ENCODE data around the gene HTR7.

HTR7 gene

DNA sequence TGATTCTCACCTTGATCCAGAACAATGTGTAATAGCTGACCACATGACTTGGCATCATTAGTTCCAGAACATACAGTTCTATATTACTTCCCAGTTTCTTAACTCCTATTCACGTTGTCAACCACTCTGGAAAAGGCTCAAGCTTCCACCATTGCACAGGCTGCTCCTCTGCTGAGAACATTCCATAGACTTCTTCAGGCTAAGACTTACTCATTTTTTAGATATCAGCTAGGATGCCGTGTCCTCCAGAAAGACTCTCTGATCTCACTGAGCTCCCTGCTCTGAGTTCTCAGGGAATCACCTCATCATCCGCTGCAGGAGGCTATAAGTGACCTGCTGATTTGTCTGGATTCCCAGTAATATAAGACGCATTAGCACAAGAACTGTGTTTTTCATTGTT lies 73.1 kb downstream of the HTR7 start:
- 83 to 92% methylated on average over 4 of the region's 4 CpGs for WGBS, 2 experiments (ENCODE audit: insufficient coverage in 2 of 2)
- no peaks in the 10 kb centered on the region for H3K36me3 ChIP-seq (ENCODE audit: control insufficient read depth, insufficient read depth, low read length)
- no peak overlapping the region for H3K4me3 ChIP-seq (ENCODE audit: extremely low read depth, insufficient read depth, low read length, poor library complexity, severe bottlenecking)
- H3K9me3 ChIP-seq (ENCODE audit: control insufficient read depth, low read length), result no peaks in the 10 kb centered on the region
- H3K27ac ChIP-seq (ENCODE audit: low read depth, low read length, severe bottlenecking), result no peak overlapping the region
- H3K4me1 ChIP-seq (ENCODE audit: control insufficient read depth, insufficient read depth, low read length, poor library complexity, severe bottlenecking), result no peaks in the 10 kb centered on the region

DNA sequence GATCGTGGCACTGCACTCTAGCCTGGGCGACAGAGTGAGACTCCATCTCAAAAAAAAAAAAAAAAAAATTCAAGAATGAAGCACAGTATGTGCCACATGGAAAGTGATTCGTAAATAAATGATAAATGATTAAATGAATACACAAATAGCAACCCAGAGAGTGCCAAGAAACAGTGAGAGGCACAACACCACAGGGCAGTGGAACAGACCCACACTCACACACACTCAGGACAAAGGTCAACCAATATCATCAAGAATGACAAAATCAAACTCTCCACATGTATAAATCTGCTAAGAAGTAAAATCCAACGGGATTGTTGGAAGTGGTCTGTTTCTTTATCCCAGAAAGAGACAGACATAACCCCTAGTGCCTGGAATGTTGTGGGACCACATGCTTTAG lies 77.4 kb downstream of the HTR7 start:
- Histone ChIP-seq H3K27ac (ENCODE audit: low read depth, low read length, severe bottlenecking) (no peak overlapping the region), H3K9me3 (ENCODE audit: control insufficient read depth, low read length) (no peaks in the 10 kb centered on the region), H3K4me1 (ENCODE audit: control insufficient read depth, insufficient read depth, low read length, poor library complexity, severe bottlenecking) (peaks cover 2% of the 10 kb centered on the region), H3K36me3 (ENCODE audit: control insufficient read depth, insufficient read depth, low read length) (no peaks in the 10 kb centered on the region), H3K4me3 (ENCODE audit: extremely low read depth, insufficient read depth, low read length, poor library complexity, severe bottlenecking) (no peak overlapping the region)
- WGBS, 2 experiments (ENCODE audit: insufficient coverage in 2 of 2), result 80 to 83% methylated on average over 1 of the region's 4 CpGs

DNA sequence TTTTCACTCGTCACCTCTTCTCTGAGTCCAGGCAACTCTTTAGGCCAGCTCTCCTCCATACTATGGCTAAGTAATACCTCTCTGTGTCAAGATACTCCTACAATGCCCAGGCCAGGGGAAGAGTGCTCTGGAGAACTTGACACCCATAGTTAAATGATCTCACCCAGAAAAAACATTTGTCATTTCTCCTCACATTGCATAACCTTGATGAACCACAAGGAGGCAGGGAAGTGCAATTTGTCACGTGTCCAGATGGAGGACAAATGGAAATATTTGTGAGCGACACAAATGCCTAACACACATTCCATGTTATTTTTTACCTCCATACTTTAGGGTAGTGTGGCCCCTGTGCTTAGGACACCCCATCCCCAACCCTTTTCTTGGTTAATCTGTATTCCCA lies 78.3 kb downstream of the HTR7 start:
- peaks cover 3% of the 10 kb centered on the region for H3K4me1 ChIP-seq (ENCODE audit: control insufficient read depth, insufficient read depth, low read length, poor library complexity, severe bottlenecking)
- no peaks in the 10 kb centered on the region for H3K9me3 ChIP-seq (ENCODE audit: control insufficient read depth, low read length)
- no peak overlapping the region for H3K4me3 ChIP-seq (ENCODE audit: extremely low read depth, insufficient read depth, low read length, poor library complexity, severe bottlenecking)
- H3K36me3 ChIP-seq (ENCODE audit: control insufficient read depth, insufficient read depth, low read length), result no peaks in the 10 kb centered on the region
- 93% methylated on average over 2 to 3 of the region's 3 CpGs for WGBS, 2 experiments (ENCODE audit: insufficient coverage in 2 of 2)
- H3K27ac ChIP-seq (ENCODE audit: low read depth, low read length, severe bottlenecking), result no peak overlapping the region

DNA sequence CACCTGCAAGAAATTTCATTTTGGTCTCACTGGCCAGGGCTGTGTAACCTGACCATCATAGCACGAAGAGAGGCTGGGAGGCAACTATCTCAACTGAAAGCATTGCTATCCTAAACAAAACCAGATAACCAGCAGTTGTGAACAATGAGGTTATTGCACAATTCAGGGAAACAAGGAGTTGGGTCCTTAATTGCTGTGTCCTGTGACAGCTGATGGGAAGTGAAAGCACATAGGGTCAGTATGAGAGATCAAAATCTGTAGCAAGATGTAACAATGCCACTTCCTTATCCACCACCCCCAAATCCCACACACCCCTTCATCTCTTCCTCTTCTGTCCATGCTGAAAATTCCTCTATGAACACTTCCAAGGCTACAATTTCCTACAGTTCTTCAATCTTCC lies 80.2 kb downstream of the HTR7 start:
- 63% methylated on average over 1 of the region's 1 CpG; no CpG with 5 or more reads in 1 of the 2 experiments for WGBS, 2 experiments (ENCODE audit: insufficient coverage in 2 of 2)

DNA sequence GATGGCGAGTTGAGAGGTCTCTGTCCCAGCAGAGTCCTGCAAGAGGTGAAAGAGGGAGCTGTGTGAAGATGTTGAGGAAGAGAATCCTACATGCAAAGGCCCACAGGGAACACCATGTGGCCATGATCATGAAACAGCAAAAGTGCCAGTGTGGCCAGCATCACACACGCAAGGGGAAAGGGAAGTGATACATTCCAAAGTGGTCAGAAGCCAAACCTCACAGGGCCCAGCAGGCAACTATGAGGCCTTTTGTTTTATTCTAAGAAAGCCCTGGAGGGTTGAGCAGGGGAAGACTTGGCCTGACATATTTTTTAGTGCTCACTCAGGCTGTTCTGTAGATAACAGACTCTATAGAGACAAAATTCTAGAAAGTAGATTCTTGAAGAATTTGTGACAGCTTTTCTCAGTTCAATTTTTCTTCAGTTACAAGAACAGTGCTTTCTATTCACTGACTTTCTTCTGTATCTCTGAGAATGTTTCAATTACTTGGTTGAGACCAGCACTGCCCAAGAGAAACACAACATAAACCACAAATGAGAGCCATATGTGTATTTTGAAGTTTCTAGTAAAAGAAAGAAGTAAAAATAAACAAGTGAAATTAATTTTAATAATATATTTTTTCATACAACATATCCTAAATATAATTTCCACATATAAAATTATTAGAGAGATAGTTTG lies 82.3 kb downstream of the HTR7 start:
- 55 to 59% methylated on average over 2 of the region's 2 CpGs for WGBS, 2 experiments (ENCODE audit: insufficient coverage in 2 of 2)
- H3K36me3 ChIP-seq (ENCODE audit: control insufficient read depth, insufficient read depth, low read length), result no peaks in the 10 kb centered on the region
- H3K4me3 ChIP-seq (ENCODE audit: extremely low read depth, insufficient read depth, low read length, poor library complexity, severe bottlenecking), result no peak overlapping the region
- H3K27ac ChIP-seq (ENCODE audit: low read depth, low read length, severe bottlenecking), result no peak overlapping the region
- H3K4me1 ChIP-seq (ENCODE audit: control insufficient read depth, insufficient read depth, low read length, poor library complexity, severe bottlenecking), result peaks cover 3% of the 10 kb centered on the region
- no peaks in the 10 kb centered on the region for H3K9me3 ChIP-seq (ENCODE audit: control insufficient read depth, low read length)

More for the DNA sequence above, 80.2 kb downstream of the HTR7 start:
- Histone ChIP-seq H3K4me3 (ENCODE audit: extremely low read depth, insufficient read depth, low read length, poor library complexity, severe bottlenecking) (no peak overlapping the region), H3K36me3 (ENCODE audit: control insufficient read depth, insufficient read depth, low read length) (no peaks in the 10 kb centered on the region), H3K4me1 (ENCODE audit: control insufficient read depth, insufficient read depth, low read length, poor library complexity, severe bottlenecking) (peaks cover 3% of the 10 kb centered on the region), H3K27ac (ENCODE audit: low read depth, low read length, severe bottlenecking) (no peak overlapping the region), H3K9me3 (ENCODE audit: control insufficient read depth, low read length) (no peaks in the 10 kb centered on the region)

DNA sequence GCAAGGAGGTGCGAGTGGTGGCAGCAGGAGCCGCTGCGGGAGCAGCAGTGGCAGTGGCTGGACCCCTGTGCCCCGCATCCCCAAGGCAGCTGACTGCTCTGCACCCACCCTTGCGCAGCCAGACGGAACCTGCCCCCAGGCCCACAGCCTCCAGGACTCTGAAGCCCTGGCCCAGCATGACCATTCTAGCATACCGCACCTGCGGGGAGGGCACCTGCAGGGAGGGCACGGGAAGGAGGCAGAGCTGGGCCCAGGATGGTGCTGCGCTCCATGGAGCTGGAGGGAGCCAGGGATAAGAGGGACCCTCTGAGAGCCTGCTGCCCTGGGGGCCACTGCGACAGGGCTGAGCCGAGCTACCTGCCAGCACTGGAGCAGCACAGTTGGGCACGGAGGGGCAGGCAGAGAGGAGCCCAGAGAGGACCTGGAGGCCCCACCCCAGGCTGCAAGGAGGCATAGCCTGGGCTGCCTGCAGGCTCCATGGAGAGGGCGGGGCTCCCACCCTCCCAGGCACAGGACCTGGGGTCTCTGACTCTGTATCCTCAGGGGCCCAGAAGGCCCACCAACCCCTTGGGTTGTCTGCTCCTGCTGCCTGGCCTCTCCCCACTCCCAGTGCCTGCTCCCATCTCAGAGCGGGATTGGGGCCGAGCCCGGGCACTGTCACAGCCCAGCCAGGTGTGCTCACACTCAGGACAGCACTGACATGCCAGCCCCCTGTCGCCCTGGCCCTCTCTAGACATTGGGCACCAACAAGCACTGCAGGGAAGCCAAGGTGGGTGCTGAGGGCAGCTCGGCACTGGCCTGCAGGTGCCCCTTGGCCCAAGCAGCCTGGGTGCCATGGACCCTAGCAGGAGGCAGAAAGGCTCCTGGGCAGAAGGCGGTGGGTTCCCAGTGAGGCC lies 87.6 kb downstream of the HTR7 start:
- no peaks in the 10 kb centered on the region for H3K4me1 ChIP-seq (ENCODE audit: control insufficient read depth, insufficient read depth, low read length, poor library complexity, severe bottlenecking)
- 86 to 92% methylated on average over 18 to 20 of the region's 20 CpGs for WGBS, 2 experiments (ENCODE audit: insufficient coverage in 2 of 2)
- no peak overlapping the region for H3K27ac ChIP-seq (ENCODE audit: low read depth, low read length, severe bottlenecking)
- no peaks in the 10 kb centered on the region for H3K36me3 ChIP-seq (ENCODE audit: control insufficient read depth, insufficient read depth, low read length)
- H3K9me3 ChIP-seq (ENCODE audit: control insufficient read depth, low read length), result no peaks in the 10 kb centered on the region
- H3K4me3 ChIP-seq (ENCODE audit: extremely low read depth, insufficient read depth, low read length, poor library complexity, severe bottlenecking), result no peak overlapping the region

DNA sequence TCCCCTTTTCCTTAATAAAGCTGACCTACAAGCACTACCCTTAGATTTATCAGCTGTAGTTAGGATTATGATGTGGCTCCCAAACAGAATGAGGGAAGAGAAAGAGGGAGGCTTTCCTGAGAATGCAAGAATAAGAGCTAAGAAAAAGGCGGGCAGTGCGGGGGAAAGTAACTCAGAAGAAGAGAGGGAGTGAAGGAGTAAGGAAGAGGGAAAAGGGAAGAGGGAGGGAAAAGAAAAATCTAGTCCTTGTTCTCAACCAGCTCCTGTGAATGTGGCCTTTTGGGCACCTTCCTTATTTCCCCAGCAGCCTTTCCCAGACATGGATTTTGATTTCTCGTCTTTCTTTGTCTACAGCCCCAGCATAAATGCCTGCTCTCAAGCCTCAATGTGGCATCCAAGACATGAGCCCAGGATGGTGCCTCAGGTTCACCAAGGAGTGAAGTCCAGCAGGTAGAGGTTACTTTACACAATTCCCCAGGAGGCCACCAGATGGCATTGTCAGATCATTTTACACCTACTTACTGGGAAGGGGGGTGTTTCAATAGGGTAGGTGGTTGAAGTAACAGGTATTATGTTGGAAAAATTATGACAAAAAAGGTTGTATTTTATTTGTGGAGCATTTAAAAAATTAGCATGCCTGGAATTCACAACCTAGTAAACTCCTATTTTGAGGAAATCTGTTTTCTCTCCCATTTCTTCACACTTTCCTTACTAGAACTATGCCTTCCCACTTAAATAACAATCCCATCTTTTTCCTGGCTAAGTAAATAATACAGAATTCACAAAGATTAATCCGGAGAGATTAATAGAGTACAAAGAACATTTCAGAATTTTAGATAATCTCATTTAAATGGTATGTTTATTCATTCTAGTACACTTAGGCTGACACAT lies 106.5 kb downstream of the HTR7 start:
- Histone ChIP-seq H3K4me1 (ENCODE audit: control insufficient read depth, insufficient read depth, low read length, poor library complexity, severe bottlenecking) (no peaks in the 10 kb centered on the region), H3K36me3 (ENCODE audit: control insufficient read depth, insufficient read depth, low read length) (no peaks in the 10 kb centered on the region), H3K27ac (ENCODE audit: low read depth, low read length, severe bottlenecking) (no peak overlapping the region), H3K9me3 (ENCODE audit: control insufficient read depth, low read length) (no peaks in the 10 kb centered on the region), H3K4me3 (ENCODE audit: extremely low read depth, insufficient read depth, low read length, poor library complexity, severe bottlenecking) (no peak overlapping the region)
- WGBS, 2 experiments (ENCODE audit: insufficient coverage in 2 of 2), result 49 to 66% methylated on average over 3 of the region's 4 CpGs

DNA sequence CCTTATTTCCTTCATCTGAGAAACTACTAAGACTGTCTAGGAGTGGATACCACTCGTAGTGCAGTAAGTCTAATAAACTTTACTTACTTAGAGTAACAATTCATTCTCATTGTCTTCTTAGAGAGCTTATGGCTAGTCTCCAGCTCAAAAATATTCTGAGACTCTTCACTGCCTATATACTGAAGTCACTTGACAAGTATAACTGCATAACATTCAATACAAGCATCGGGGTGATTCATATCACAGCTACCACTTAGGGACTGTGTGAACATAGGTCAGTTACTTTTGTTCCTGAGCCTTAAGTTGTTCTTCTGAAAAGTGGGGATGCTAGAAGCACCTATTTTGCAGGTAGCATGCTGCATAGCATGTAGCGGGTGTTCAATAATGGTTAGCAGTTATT lies 111.0 kb downstream of the HTR7 start:
- no CpG with 5 or more reads among the region's 3 CpGs for WGBS, 2 experiments (ENCODE audit: insufficient coverage in 2 of 2)
- peaks cover 17% of the 10 kb centered on the region for H3K4me1 ChIP-seq (ENCODE audit: control insufficient read depth, insufficient read depth, low read length, poor library complexity, severe bottlenecking)
- no peaks in the 10 kb centered on the region for H3K36me3 ChIP-seq (ENCODE audit: control insufficient read depth, insufficient read depth, low read length)
- no peaks in the 10 kb centered on the region for H3K9me3 ChIP-seq (ENCODE audit: control insufficient read depth, low read length)
- H3K27ac ChIP-seq (ENCODE audit: low read depth, low read length, severe bottlenecking), result no peak overlapping the region
- no peak overlapping the region for H3K4me3 ChIP-seq (ENCODE audit: extremely low read depth, insufficient read depth, low read length, poor library complexity, severe bottlenecking)

DNA sequence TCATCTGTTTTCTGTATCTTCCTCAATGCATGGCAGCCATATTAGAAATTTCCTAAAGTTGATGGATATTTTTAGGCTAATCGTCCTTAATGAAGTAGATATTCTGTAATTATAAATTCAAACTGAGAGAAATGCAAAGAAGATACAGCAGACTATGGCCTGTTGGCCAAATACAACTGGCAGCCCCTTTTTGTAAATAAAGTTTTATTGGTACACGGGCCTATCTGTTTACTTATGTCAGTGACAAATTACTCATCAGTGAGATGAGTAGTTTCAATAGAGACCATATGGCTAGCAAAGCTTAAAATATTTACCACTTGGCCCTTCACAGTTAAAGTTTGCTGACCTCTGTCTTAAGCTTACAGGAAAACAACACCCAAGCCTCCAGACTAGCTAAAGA lies 112.3 kb downstream of the HTR7 start:
- no peak overlapping the region for H3K27ac ChIP-seq (ENCODE audit: low read depth, low read length, severe bottlenecking)
- no peaks in the 10 kb centered on the region for H3K9me3 ChIP-seq (ENCODE audit: control insufficient read depth, low read length)
- WGBS, 2 experiments (ENCODE audit: insufficient coverage in 2 of 2), result 100% methylated on average over 1 of the region's 2 CpGs; no CpG with 5 or more reads in 1 of the 2 experiments
- H3K4me3 ChIP-seq (ENCODE audit: extremely low read depth, insufficient read depth, low read length, poor library complexity, severe bottlenecking), result no peak overlapping the region
- H3K4me1 ChIP-seq (ENCODE audit: control insufficient read depth, insufficient read depth, low read length, poor library complexity, severe bottlenecking), result peaks cover 23% of the 10 kb centered on the region
- H3K36me3 ChIP-seq (ENCODE audit: control insufficient read depth, insufficient read depth, low read length), result no peaks in the 10 kb centered on the region

DNA sequence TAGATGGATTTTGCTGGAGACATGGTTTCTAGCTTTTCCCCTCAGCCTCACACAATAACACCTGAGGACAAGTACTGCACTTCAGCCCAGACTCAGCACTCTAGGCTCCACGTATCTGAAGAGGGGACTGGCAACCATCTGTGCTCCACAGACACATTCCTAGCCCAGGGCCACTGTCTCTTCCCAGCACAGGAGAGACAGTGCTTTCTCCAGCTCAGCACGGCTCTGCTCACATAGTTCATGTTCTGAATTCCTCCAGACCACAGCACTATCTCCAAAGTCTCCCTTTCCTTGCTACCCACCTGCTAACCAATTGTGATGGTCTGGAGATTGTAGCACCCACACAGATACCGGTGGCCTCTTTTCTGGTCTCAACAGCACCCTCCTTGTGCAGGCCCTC lies 114.5 kb downstream of the HTR7 start:
- peak overlapping the region; percentile 57 for H3K27ac ChIP-seq (ENCODE audit: low read depth, low read length, severe bottlenecking)
- peaks cover 23% of the 10 kb centered on the region for H3K4me1 ChIP-seq (ENCODE audit: control insufficient read depth, insufficient read depth, low read length, poor library complexity, severe bottlenecking)
- H3K9me3 ChIP-seq (ENCODE audit: control insufficient read depth, low read length), result no peaks in the 10 kb centered on the region
- WGBS, 2 experiments (ENCODE audit: insufficient coverage in 2 of 2), result 84 to 86% methylated on average over 2 to 3 of the region's 3 CpGs
- H3K36me3 ChIP-seq (ENCODE audit: control insufficient read depth, insufficient read depth, low read length), result no peaks in the 10 kb centered on the region
- H3K4me3 ChIP-seq (ENCODE audit: extremely low read depth, insufficient read depth, low read length, poor library complexity, severe bottlenecking), result no peak overlapping the region
